Rectal smooth muscle tissue (tissue), 1 donor: ENCODE data around the gene HOXA4.

ENCODE experiments used
- H3K27ac ChIP-seq: one replicate; pipeline ENCODE4 v1.7.0; 2013; ENCODE audit warnings: low read depth, low read length, inconsistent platforms
- H3K27me3 ChIP-seq: one replicate; pipeline ENCODE4 v1.7.0; 2013; ENCODE audit warnings: low read length; ENCODE audit not compliant: control insufficient read depth, insufficient read depth
- H3K36me3 ChIP-seq: one replicate; pipeline ENCODE4 v1.7.0; 2013; ENCODE audit warnings: low read length; ENCODE audit not compliant: control insufficient read depth, insufficient read depth
- H3K4me1 ChIP-seq: one replicate; pipeline ENCODE4 v1.7.0; 2013; ENCODE audit warnings: low read length; ENCODE audit not compliant: control insufficient read depth, insufficient read depth
- H3K4me3 ChIP-seq: one replicate; pipeline ENCODE4 v1.7.0; 2013; ENCODE audit warnings: low read length
- H3K9ac ChIP-seq: one replicate; pipeline ENCODE4 v1.7.0; 2013; ENCODE audit warnings: low read length

The HOXA4 gene

DNA sequence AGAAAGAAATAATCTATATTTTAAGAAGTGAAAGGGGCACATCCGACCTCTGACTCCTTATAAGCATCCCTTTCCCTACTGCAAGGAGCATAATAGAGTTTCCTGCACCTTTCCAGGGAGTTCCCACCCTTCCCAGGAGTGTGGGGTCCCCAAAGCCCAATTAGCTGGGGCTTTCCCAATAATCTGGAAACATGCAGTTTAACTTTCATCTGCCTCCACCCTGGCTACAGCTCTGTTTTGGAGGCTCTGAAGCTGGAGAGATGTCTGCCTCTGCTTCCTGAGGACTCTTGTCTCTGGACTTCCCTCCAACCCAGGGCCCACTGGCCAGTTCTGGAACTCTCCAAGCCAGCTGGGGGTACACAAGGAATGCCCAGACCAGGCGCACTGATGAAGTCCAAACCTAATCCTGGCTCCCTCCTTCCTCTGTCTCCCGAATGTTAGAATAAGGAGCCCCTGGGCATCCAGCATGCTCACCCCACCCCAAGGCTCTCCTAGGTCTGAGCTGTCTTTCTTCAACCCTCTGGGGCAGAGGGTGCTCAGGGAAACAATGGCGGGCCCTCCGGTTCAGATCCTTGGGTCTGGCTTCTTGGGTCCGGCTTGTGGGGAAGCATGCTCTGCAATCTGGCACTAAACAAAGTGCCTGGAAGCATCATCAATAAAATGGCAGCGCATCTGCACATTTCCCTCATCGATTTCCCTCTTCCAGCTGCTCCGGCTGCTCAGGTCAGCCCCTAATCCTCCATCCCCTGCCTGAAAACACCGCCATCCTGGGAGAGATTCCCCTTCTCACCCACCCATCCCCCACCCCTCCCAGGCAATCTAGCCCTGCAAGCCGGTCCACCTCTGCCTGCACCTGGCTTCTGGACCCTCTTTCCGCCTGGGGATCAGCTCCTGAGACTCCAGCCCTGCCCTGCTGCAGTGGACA, 13.3 kb downstream of the HOXA4 start:
- Histone ChIP-seq H3K9ac (no peak overlapping the region), H3K27me3 (no peaks in the 10 kb centered on the region), H3K36me3 (peaks cover 2% of the 10 kb centered on the region), H3K4me1 (peaks cover 22% of the 10 kb centered on the region), H3K4me3 (peak overlapping the region; percentile 81), H3K27ac (peak overlapping the region; percentile 94)

DNA sequence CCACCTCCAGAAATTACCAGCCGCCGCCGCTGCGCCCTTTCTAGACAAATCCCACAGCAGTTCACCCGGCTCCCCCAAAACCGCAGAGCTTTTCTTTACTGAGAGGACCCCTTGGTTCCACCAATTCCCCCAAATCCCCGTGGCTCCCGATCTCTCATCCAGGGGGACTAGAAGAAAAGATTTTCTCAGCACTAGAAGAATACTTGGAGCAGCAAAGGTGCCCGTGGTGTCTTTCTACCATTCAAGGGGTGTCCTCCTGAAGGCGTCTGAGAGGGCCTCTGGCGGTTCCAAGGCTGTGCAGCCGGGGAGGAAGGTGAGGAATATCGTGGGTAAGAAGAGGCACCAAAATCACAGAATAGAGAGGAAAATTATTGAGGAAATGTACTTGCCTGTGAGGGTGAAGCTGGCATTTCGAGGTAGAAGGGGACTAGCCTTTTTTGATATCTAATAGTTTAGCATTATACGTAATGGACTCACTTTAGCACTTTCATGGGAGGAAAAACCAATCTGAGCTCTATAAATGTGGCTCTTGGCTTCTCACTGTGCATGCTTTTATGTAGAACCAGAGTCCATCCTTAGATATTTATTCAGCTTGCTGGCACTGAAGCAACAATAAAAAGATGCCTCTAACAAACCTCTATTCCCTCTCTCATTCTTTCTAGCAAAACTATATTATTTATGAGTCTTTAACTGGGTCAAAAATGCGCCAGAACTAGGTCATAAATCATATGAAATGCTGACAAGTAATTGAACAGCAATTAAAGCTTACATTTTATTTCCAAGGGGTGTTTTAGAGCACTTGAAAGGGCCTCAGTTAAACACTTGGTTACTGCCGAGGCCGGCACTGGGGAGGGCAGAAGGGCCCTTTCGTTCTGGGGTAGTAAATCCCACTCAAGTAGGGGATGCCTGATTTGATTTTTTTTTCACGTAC, 14.3 kb downstream of the HOXA4 start:
- H3K27ac ChIP-seq, result peak overlapping the region; percentile 94
- H3K9ac ChIP-seq, result peak overlapping the region; percentile 36
- H3K4me1 ChIP-seq, result peaks cover 28% of the 10 kb centered on the region
- peak overlapping the region; percentile 81 for H3K4me3 ChIP-seq
- no peaks in the 10 kb centered on the region for H3K36me3 ChIP-seq
- no peaks in the 10 kb centered on the region for H3K27me3 ChIP-seq

DNA sequence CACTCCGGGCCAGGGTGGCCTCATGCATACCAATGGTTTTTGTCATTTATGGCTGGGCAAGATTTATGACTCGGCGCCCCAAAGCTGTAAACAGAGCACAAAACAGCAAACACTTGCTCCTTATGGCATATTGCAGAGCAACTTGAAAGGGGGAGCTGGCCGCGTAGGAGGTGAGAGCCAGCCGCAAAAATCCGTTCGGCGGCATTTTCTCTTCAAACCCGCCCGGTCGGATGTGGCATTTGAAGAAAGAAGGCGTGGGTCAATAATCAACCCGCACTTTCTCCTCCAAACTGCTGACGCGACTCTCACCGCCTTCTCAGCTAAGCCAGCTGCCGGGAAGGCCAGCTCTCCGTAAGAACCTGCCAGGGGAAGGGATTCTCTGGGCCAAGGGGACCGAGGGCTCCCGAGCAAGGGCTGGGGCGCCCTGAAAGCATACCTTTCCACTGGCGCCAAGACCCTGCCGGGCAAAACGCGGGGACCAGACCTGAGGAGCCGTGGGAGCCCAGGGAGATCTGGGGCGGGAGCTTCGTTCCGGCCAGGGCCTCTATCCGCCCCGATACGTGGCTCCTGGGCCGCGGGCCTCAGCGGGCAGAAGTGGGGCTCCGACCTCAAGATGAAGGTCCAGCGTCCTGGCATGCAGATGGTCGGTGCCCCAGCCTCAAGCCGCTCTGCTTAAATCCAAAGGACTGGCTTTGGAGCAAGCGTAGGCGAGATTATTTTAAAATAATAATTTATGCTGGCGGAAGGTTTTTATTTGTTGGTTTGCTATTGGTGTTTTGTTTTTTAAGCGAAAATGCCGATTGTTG, 15.1 kb downstream of the HOXA4 start:
- peak overlapping the region; percentile 94 for H3K27ac ChIP-seq
- H3K4me1 ChIP-seq, result peaks cover 36% of the 10 kb centered on the region
- peak overlapping the region; percentile 36 for H3K9ac ChIP-seq
- H3K36me3 ChIP-seq, result no peaks in the 10 kb centered on the region
- H3K27me3 ChIP-seq, result no peaks in the 10 kb centered on the region
- peak overlapping the region; percentile 81 for H3K4me3 ChIP-seq

DNA sequence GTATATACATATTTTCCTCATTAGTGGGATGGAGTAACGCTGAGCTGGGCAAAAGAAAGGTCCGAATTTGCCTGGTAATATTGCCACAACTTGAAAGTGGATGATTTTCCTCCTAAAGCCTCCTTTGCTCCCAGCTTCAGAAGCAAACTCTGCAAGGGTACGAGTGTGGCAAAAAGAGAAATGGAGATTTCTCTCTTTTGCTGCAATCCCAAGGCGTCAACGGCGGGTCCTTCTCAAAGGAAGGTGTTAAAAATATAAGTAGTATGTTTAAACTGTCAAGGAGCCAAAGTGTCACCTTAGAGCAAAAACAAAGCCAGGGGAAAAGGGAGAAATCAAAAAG, 15.7 kb downstream of the HOXA4 start:
- Histone ChIP-seq H3K27me3 (no peaks in the 10 kb centered on the region), H3K9ac (no peak overlapping the region), H3K4me3 (peak overlapping the region; percentile 81), H3K27ac (peak overlapping the region; percentile 94), H3K4me1 (peaks cover 38% of the 10 kb centered on the region), H3K36me3 (no peaks in the 10 kb centered on the region)

DNA sequence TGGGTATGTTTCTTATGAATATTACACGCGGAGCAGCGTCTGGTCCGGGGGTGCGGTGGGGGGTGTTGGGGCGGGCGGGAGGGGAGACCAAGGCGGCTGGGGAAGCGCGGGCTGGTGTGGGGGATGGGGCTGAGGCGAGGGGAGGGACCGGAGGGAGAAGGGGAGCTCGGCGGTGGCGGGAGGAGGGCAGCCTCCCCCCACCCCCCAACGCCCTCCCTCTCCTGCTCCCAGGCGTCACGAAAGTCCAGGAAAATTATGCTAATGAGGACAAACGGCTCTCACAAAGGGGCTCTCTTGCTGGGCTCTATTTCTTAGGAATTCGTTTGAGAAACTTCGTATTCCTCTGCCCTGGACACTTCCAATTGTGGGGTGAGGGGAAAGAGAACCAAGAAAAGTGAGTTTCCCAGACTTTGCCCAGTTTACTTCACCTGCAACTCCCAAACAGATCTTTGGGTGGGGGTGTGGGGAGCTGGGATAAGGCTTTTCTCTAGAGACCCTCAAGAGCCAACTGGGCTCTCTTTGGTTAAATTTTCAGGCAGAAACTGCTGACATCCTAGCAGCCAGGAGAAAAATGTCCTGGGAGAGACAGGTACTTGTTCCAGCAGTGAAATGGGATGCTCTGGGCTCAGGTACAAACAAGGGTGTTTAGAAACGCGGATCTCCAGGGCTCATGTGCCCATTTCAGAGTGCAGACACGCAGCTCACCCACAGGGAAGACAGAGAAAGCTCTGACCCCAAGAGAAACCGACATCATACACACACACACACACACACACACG, 16.4 kb downstream of the HOXA4 start:
- peak overlapping the region; percentile 50 for H3K4me3 ChIP-seq
- H3K27me3 ChIP-seq, result no peaks in the 10 kb centered on the region
- H3K9ac ChIP-seq, result no peak overlapping the region
- H3K36me3 ChIP-seq, result no peaks in the 10 kb centered on the region
- peak overlapping the region; percentile 92 for H3K27ac ChIP-seq
- H3K4me1 ChIP-seq, result peaks cover 44% of the 10 kb centered on the region

DNA sequence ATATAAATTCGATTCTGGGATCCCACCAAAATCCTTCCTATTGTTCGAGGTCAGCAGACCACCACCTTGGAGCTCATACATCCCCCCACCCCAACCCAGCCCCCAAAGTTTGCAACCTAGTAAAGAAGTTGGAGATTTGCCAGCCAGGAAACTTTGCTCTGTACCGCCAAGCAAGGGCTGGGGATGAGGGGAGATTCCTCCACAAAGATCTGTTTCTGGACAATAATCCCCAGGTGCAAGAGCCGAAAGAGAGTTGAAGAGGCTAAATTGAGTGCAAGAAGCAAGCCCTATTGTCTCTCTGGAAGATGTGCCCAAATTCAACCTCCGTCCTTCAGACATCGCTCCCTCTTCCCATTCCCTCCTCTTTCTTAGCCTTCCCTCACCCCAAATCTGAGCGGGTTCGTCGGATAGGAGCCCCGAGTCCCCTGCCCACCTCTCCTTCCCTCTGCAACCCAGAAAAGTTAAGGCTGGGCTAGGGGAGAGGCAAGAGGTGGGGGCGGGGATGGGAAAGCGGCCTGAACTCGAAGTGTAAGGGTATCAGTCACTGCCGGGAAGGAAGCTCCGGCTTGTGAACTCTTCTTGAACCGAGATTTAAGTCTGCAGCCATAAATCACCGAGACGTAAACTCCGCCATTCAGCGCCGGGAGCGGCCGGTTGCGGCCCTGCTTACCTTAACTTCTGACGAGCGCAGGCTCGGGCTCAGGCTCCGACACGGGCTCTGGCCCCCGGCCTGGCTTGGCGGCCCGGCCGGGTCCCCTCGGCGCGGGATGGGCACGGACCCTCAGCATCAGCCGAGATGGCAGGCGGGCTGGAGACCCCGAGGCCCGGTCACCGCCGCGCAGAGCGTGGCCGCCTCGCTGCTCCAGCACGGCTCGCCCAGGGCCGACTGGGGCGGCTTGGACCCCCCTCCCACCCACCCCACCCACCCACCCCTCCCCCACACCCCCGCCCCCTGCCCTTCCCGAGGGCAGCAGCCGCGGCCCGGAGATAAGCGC, 17.3 kb downstream of the HOXA4 start:
- H3K9ac ChIP-seq, result no peak overlapping the region
- no peaks in the 10 kb centered on the region for H3K36me3 ChIP-seq
- H3K4me1 ChIP-seq, result peaks cover 46% of the 10 kb centered on the region
- H3K27me3 ChIP-seq, result no peaks in the 10 kb centered on the region
- H3K4me3 ChIP-seq, result peak overlapping the region; percentile 69
- peak overlapping the region; percentile 92 for H3K27ac ChIP-seq

DNA sequence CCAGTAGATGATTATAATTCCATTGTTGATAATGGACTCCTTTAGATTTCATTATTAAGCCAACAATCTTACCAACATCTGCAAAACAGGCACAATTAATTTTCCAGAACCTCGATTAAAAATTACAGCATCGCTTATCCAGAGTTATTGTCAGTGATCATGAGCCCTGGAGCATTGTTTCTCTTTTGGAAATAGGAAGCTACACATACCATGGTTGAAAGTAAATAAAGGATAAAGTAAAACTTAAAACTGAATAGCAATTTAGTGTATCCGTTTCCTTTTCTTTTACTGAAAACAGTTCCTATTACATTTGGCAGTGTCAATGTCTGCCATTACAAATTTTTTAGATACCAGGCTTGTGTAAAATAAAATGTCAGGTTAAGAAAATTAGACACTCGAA, 18.2 kb downstream of the HOXA4 start:
- H3K27ac ChIP-seq, result peak overlapping the region; percentile 92
- no peak overlapping the region for H3K9ac ChIP-seq
- no peaks in the 10 kb centered on the region for H3K27me3 ChIP-seq
- H3K4me3 ChIP-seq, result no peak overlapping the region
- H3K4me1 ChIP-seq, result peaks cover 42% of the 10 kb centered on the region
- no peaks in the 10 kb centered on the region for H3K36me3 ChIP-seq

DNA sequence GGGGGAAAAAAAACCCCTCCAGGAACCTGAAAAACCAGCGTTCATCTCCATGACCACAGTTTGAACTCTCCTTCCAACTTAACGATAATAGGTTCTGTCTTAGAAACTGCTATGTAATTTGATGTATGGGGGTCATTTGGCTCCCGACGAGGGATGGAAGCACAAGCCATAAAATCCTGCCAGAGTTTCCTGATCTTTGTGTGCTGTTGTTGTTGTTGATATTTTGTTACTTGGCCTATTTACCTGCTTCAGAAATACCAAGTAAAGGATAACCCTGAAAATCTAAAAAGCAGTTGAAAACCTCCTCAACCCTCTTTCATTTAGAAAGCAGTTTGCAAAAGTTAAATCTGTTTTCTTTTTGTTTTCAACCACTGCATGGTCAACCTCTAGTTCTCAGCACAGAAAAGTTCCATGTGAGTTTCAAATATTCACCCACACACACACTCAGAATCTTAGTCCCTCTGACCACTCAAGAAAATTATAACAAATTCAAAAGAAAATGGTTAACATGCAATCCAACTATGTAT, 18.7 kb downstream of the HOXA4 start:
- Histone ChIP-seq H3K9ac (no peak overlapping the region), H3K36me3 (no peaks in the 10 kb centered on the region), H3K27ac (peak overlapping the region; percentile 92), H3K27me3 (no peaks in the 10 kb centered on the region), H3K4me1 (peaks cover 39% of the 10 kb centered on the region), H3K4me3 (no peak overlapping the region)

DNA sequence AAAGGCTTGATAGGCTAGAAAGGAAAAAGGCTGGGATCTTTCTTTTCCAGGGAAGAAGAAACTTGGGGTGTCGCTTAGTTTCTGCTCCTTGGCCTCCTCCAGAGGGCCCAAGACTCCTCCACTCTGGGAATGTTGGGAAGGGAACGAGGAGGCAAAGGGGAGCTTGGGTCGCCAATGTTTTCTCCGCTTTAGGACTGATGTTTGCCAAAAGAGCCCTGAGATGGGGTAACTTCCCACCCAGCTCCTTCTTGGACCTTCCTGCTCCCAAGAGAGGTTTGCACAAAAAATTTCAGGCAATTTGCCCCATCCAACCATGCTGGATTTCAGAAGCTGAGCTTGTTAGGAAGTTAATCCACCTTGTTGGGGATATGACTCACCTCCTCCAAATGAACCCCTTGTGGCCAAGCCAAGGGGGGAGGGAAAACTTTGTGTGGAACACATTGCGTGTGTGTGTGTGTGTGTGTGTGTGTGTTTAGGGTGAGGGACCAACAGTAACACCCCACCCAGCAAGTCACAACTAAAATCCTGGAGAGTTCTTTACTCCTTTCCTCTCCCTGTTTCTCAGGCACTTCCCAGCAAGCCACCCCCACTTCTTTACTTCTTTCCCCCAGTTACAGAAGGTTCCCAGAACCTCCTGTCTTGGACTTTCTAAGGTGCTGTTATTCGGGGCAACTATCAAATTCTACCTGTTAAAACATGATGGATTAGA, 19.4 kb downstream of the HOXA4 start:
- H3K27me3 ChIP-seq, result no peaks in the 10 kb centered on the region

More for the DNA sequence above, 19.4 kb downstream of the HOXA4 start:
- H3K9ac ChIP-seq, result no peak overlapping the region
- peaks cover 36% of the 10 kb centered on the region for H3K4me1 ChIP-seq
- H3K4me3 ChIP-seq, result peak overlapping the region; percentile 32
- H3K36me3 ChIP-seq, result no peaks in the 10 kb centered on the region
- peak overlapping the region; percentile 82 for H3K27ac ChIP-seq
